GM12872 (cell line): Measurements from ENCODE around the gene NLRX1.

Experiments
- CTCF ChIP-seq: IDR thresholded peaks from 3 replicates; pipeline ENCODE4 v1.5.1; 2011; ENCODE audit warnings: low read depth, mild to moderate bottlenecking, low read length, moderate library complexity; ENCODE audit not compliant: insufficient read depth

Gene NLRX1

GRCh38 chr11:119180729-119181676 lies 12.5 kb downstream of the NLRX1 start:
- no peak for TF ChIP-seq CTCF

GRCh38 chr11:119181677-119182412 lies 13.3 kb downstream of the NLRX1 start:
- no peak for TF ChIP-seq CTCF

- no peak for TF ChIP-seq CTCF
Observed at GRCh38 chr11:119185981-119186634, 17.6 kb downstream of the NLRX1 start.

GRCh38 chr11:119187123-119187892 lies 18.8 kb downstream of the NLRX1 start:
- no peak for TF ChIP-seq CTCF

GRCh38 chr11:119188067-119188466 lies 19.5 kb downstream of the NLRX1 start:
- no peak for TF ChIP-seq CTCF

GRCh38 chr11:119188887-119189286 lies 20.4 kb downstream of the NLRX1 start:
- TF ChIP-seq CTCF, result no peak

- TF ChIP-seq CTCF, result no peak
Observed at GRCh38 chr11:119189393-119189792, 20.9 kb downstream of the NLRX1 start.
